Adrenal gland (tissue), 12 donors: ENCODE measurements around the gene TMEM79. TPM values are rescaled to one million over a fixed set of nuclear protein-coding genes. Genes with fewer than 3 reads are reported as not detected.

ENCODE experiments used
- DNase-seq, 7 donors: peaks; one replicate each; pipeline ENCODE4 v3.0.0-alpha.2; 2019 to 2020
- H3K27ac ChIP-seq, 5 donors: fragments of 200-600 bp; sonication (generic) in 4 of 5; 1 replicate in 3 of 5; 2 replicates in 2 of 5; pipeline versions ENCODE4 v1.5.1 to v1.8.0; 2016 to 2020; ENCODE audit warnings: mild to moderate bottlenecking in 1 of 5
- H3K27me3 ChIP-seq: fragments of 200-600 bp; 2 replicates; pipeline ENCODE4 v1.8.0; 2021
- H3K36me3 ChIP-seq, 2 donors: fragments of 200-600 bp; replicated peaks in 1 of 2; 1 replicate in 1 of 2; 2 replicates in 1 of 2; pipeline versions ENCODE4 v1.5.1 to v1.8.0; 2018 to 2022
- H3K4me1 ChIP-seq, 2 donors: fragments of 200-600 bp; replicated peaks in 1 of 2; 1 replicate in 1 of 2; 2 replicates in 1 of 2; pipeline versions ENCODE4 v1.5.1 to v1.8.0; 2018 to 2021
- H3K4me3 ChIP-seq, 4 donors: fragments of 200-600 bp; sonication (generic) in 3 of 4; one replicate each; pipeline ENCODE4 v1.5.1; 2016 to 2018
- H3K9me3 ChIP-seq, 3 donors: fragments of 200-600 bp; sonication (generic) in 1 of 3; replicated peaks in 1 of 3; 1 replicate in 2 of 3; 2 replicates in 1 of 3; pipeline versions ENCODE4 v1.5.1 to v1.8.0; 2016 to 2021
- CTCF ChIP-seq, 6 experiments: fragments of 450-650 bp in 4 of 6; fragments of 200-600 bp in 2 of 6; sonication (generic) in 1 of 6; IDR thresholded peaks; 1 replicate in 5 of 6; 2 replicates in 1 of 6; pipeline versions ENCODE4 v1.5.1 to v1.8.0; 2016 to 2021; ENCODE audit warnings: antibody characterized with exemption in 6 of 6, mild to moderate bottlenecking in 2 of 6, moderate library complexity in 1 of 6
- POLR2A ChIP-seq, 2 donors: fragments of 450-650 bp; IDR thresholded peaks; one replicate each; pipeline ENCODE4 v1.6.1; 2017; ENCODE audit warnings: antibody characterized with exemption in 2 of 2, mild to moderate bottlenecking in 2 of 2, moderate library complexity in 1 of 2
- WGBS, 4 donors: extraction: QIAGEN DNeasy Blood & Tissue Kit in 2 of 4; methylation state at CpG; one replicate each; pipeline versions ENCODE4 v1.1.5 to v1.1.7; 2013 to 2017; 5-methylcytosine and 5-hydroxymethylcytosine counted together
- intact Hi-C, 2 donors: fragments of 100-400 bp; cut with DNase I; formaldehyde crosslinking; loops; one replicate each; pipeline versions ENCODE4 v1.14.1 to v1.15.0; 2022 to 2023
- polyA plus RNA-seq, 3 donors: library from polyadenylated mRNA; stranded (reverse); fragments of 200-250 nt in 2 of 3; fragments of 350-450 nt in 1 of 3; fragmentation: Illumina TruSeq in 1 of 3; extraction: RNeasy Lipid Tissue Mini Kit (QIAGEN cat#74804) in 1 of 3; gene quantifications; one replicate each; pipeline ENCODE4 v1.2.3, GENCODE V29; 2013 to 2014
- total RNA-seq, 9 donors: library from RNA; depleted of rRNA in 4 of 9; stranded (reverse); fragments of >200 nt in 4 of 9; fragments of 120-200 nt in 1 of 9; fragmentation: NEBNext Ultra II Directional in 1 of 9; extraction: Animal tissue kit (Norgen Biotek cat#: 25700) in 1 of 9; gene quantifications; one replicate each; pipeline versions ENCODE4 v1.1.0 to v1.2.4, GENCODE V29; 2013 to 2023
- donor health status: healthy with polysubstance abuse.
- donor health status: Bipolar disorder and iron deficiency.
- donor health status: DM: yes; HTN: yes; CAD: no.
- donor health status: DM: no; HTN: no; CAD: no.
- donor health status: DM: no; HTN: no; CAD: no.
- donor health status: DM: yes; HTN: yes; CAD: no.

The TMEM79 gene
- total and polyA plus RNA-seq, 12 donors = 1.0 to 6.3 (median 3.1) TPM

GRCh38 chr1:156289857-156290256 lies 5.7 kb downstream of the TMEM79 start:
- intact Hi-C loops = no loop called here
- Histone ChIP-seq H3K4me1 (peaks cover 12 to 28% of the 10 kb centered on the region in 2 donors), H3K27me3 (no peaks in the 10 kb centered on the region), H3K9me3 (no peaks in the 10 kb centered on the region), H3K36me3 (peaks cover 0 to 18% of the 10 kb centered on the region in 2 donors), H3K27ac (no peak overlapping the region), H3K4me3 (no peak overlapping the region)
- TF ChIP-seq CTCF (IDR thresholded peaks at IDR 0.05) (no peak), POLR2A (IDR thresholded peaks at IDR 0.05) (no peak)
- no peak for DNase-seq

- intact Hi-C loops = no loop called here
- Histone ChIP-seq H3K27ac (peak overlapping the region; percentile 1 to 93 (median 69)), H3K27me3 (no peaks in the 10 kb centered on the region), H3K4me3 (peak overlapping the region in 2 of 4 donors; percentile 23 to 53), H3K36me3 (peaks cover 0 to 18% of the 10 kb centered on the region in 2 donors), H3K9me3 (no peaks in the 10 kb centered on the region), H3K4me1 (peaks cover 22 to 36% of the 10 kb centered on the region in 2 donors)
- no peak for TF ChIP-seq CTCF (IDR thresholded peaks at IDR 0.05)
- peak in 1 of 2 donors; percentile 72 for TF ChIP-seq POLR2A (IDR thresholded peaks at IDR 0.05)
- DNase-seq = peak; percentile 88 to 95 (median 93)
- 10 to 19% (median 11%) methylated on average over 14 to 37 of the region's 37 CpGs for WGBS, 4 donors
Observed at GRCh38 chr1:156291226-156292061, 7.3 kb downstream of the TMEM79 start.

GRCh38 chr1:156293098-156293434 lies 8.9 kb downstream of the TMEM79 start:
- WGBS, 4 donors = 91 to 97% (median 93%) methylated on average over 6 to 8 of the region's 8 CpGs
- Histone ChIP-seq H3K27me3 (no peaks in the 10 kb centered on the region), H3K4me1 (peaks cover 22 to 36% of the 10 kb centered on the region in 2 donors), H3K36me3 (peaks cover 0 to 18% of the 10 kb centered on the region in 2 donors), H3K4me3 (no peak overlapping the region), H3K9me3 (no peaks in the 10 kb centered on the region), H3K27ac (no peak overlapping the region)
- DNase-seq = no peak
- intact Hi-C loops = no loop called here
- TF ChIP-seq POLR2A (IDR thresholded peaks at IDR 0.05) (no peak), CTCF (IDR thresholded peaks at IDR 0.05) (no peak)

GRCh38 chr1:156293895-156294294 lies 9.8 kb downstream of the TMEM79 start:
- 83 to 95% (median 91%) methylated on average over 9 of the region's 9 CpGs for WGBS, 4 donors
- Histone ChIP-seq H3K36me3 (peaks cover 0 to 18% of the 10 kb centered on the region in 2 donors), H3K4me1 (peaks cover 22 to 36% of the 10 kb centered on the region in 2 donors), H3K27ac (peak overlapping the region in 1 of 5 donors; percentile 72), H3K4me3 (no peak overlapping the region), H3K9me3 (no peaks in the 10 kb centered on the region), H3K27me3 (no peaks in the 10 kb centered on the region)
- DNase-seq = no peak
- intact Hi-C loops = no loop called here
- TF ChIP-seq POLR2A (IDR thresholded peaks at IDR 0.05) = no peak
- TF ChIP-seq CTCF (IDR thresholded peaks at IDR 0.05) = no peak
